GM23338 (cell line): Measurements from ENCODE around the gene RNF213. TPM values are rescaled to one million over a fixed set of nuclear protein-coding genes. Genes with fewer than 3 reads are reported as not detected.

Experiments
- ATAC-seq: fragments of 200-7000 bp; cut with Tn5 transposase; 3 replicates; pipeline ENCODE4 v1.9.1; 2020
- DNase-seq: peaks from one replicate; pipeline ENCODE4 v3.0.0-alpha.2; 2015; ENCODE audit warnings: low spot score
- H2AFZ ChIP-seq: fragments of 200-600 bp; sonication (generic); 2 replicates; pipeline ENCODE4 v1.8.0; 2016; ENCODE audit warnings: antibody characterized with exemption, mild to moderate bottlenecking, moderate library complexity
- H3F3A ChIP-seq: fragments of 200-600 bp; sonication (generic); replicated peaks from 2 replicates; pipeline ENCODE4 v1.8.0; 2017; ENCODE audit warnings: antibody characterized with exemption, mixed run types, low read depth
- H3K27ac ChIP-seq: fragments of 200-600 bp; sonication (generic); 2 replicates; pipeline ENCODE4 v1.6.1; 2016; ENCODE audit warnings: low read depth
- H3K27me3 ChIP-seq: fragments of 200-600 bp; sonication (generic); 2 replicates; pipeline ENCODE4 v1.8.0; 2016; ENCODE audit warnings: mild to moderate bottlenecking, mixed run types, moderate library complexity; ENCODE audit not compliant: insufficient read depth
- H3K36me3 ChIP-seq: fragments of 200-600 bp; sonication (generic); 2 replicates; pipeline ENCODE4 v1.8.0; 2016; ENCODE audit warnings: mild to moderate bottlenecking; ENCODE audit not compliant: insufficient read depth
- H3K4me1 ChIP-seq: fragments of 200-600 bp; sonication (generic); 2 replicates; pipeline ENCODE4 v1.8.0; 2016; ENCODE audit warnings: mild to moderate bottlenecking, moderate library complexity; ENCODE audit not compliant: insufficient read depth
- H3K4me2 ChIP-seq: fragments of 200-600 bp; sonication (generic); 2 replicates; pipeline ENCODE4 v1.7.1; 2017; ENCODE audit warnings: mixed run types
- H3K4me3 ChIP-seq: fragments of 200-600 bp; sonication (generic); 2 replicates; pipeline ENCODE4 v1.6.1; 2016; ENCODE audit warnings: mixed run types
- H3K79me2 ChIP-seq: fragments of 200-600 bp; sonication (generic); replicated peaks from 2 replicates; pipeline ENCODE4 v1.8.0; 2017; ENCODE audit warnings: mild to moderate bottlenecking; ENCODE audit not compliant: insufficient read depth
- H3K9me2 ChIP-seq: fragments of 200-600 bp; sonication (generic); 2 replicates; pipeline ENCODE4 v1.8.0; 2017; ENCODE audit not compliant: insufficient read depth
- H4K20me1 ChIP-seq: fragments of 200-600 bp; sonication (generic); replicated peaks from 2 replicates; pipeline ENCODE4 v1.8.0; 2017; ENCODE audit warnings: mild to moderate bottlenecking; ENCODE audit not compliant: insufficient read depth
- H3K27ac Mint-ChIP-seq: 2 replicates; pipeline ENCODE4 v1.8.0; 2020; ENCODE audit warnings: inconsistent platforms, mild to moderate bottlenecking, moderate library complexity, mixed read lengths
- H3K27me3 Mint-ChIP-seq: 3 replicates; pipeline ENCODE4 v1.8.0; 2022; ENCODE audit warnings: low read depth, mild to moderate bottlenecking, moderate library complexity, mixed read lengths, inconsistent platforms; ENCODE audit not compliant: insufficient read depth, poor library complexity
- H3K36me3 Mint-ChIP-seq: 3 replicates; pipeline ENCODE4 v1.8.0; 2021; ENCODE audit warnings: low read depth, mild to moderate bottlenecking, inconsistent platforms, moderate library complexity, mixed read lengths
- H3K4me1 Mint-ChIP-seq: 3 replicates; pipeline ENCODE4 v1.8.0; 2020; ENCODE audit warnings: mild to moderate bottlenecking, inconsistent platforms, mixed read lengths
- H3K4me3 Mint-ChIP-seq: 3 replicates; pipeline ENCODE4 v1.8.0; 2021; ENCODE audit warnings: moderate library complexity, mild to moderate bottlenecking, inconsistent platforms, mixed read lengths
- H3K9me3 Mint-ChIP-seq: 3 replicates; pipeline ENCODE4 v1.8.0; 2020; ENCODE audit warnings: moderate library complexity, mild to moderate bottlenecking, inconsistent platforms, mixed read lengths
- CREB1 ChIP-seq: fragments of 250-450 bp; sonication (Bioruptor Pico); IDR thresholded peaks from 2 replicates; pipeline ENCODE4 v1.5.0; 2020; ENCODE audit warnings: low read depth, mild to moderate bottlenecking, moderate library complexity
- EZH2 ChIP-seq: fragments of 200-600 bp; sonication (generic); IDR thresholded peaks from one replicate; pipeline ENCODE4 v1.8.0; 2017; ENCODE audit warnings: antibody characterized with exemption, mild to moderate bottlenecking, low read depth; ENCODE audit not compliant: unreplicated experiment
- EZH2phosphoT487 ChIP-seq: fragments of 200-600 bp; sonication (generic); IDR thresholded peaks from one replicate; pipeline ENCODE4 v1.8.1; 2018; ENCODE audit warnings: antibody characterized with exemption; ENCODE audit not compliant: unreplicated experiment
- JUNB ChIP-seq: IDR thresholded peaks from one replicate; pipeline ENCODE4 v1.6.1; 2016; ENCODE audit warnings: antibody characterized with exemption; ENCODE audit not compliant: unreplicated experiment
- NANOG ChIP-seq: IDR thresholded peaks from 2 replicates; pipeline ENCODE4 v1.6.1; 2016; ENCODE audit warnings: antibody characterized with exemption, borderline replicate concordance
- POLR2AphosphoS5 ChIP-seq: IDR thresholded peaks from 2 replicates; pipeline ENCODE4 v1.6.1; 2016; ENCODE audit warnings: antibody characterized with exemption, low read depth
- polyA plus RNA-seq: library from polyadenylated mRNA; unstranded; fragments of >200 nt; fragmentation: Nextera tagmentation; extraction: Ambion mirVana; gene quantifications from 2 replicates; pipeline ENCODE4 v1.2.1, GENCODE V29; 2016
- total RNA-seq: library from RNA; depleted of rRNA; stranded (reverse); fragments of >200 nt; shearing (Covaris generic); gene quantifications from 2 replicates; pipeline ENCODE4 v1.2.3, GENCODE V29; 2014
- TF ChIP-seq, protein P1 (sequence below): IDR thresholded peaks from 2 replicates; pipeline ENCODE4 v1.6.1; 2016; ENCODE audit warnings: antibody characterized with exemption
- TF ChIP-seq, protein P2 (sequence below), 2 experiments: fragments of 200-600 bp in 1 of 2; sonication (generic) in 1 of 2; conservative IDR thresholded peaks; 2 replicates each; pipeline versions ENCODE4 v1.5.1 to v1.6.1; 2016 to 2017; ENCODE audit warnings: antibody characterized with exemption in 2 of 2, low read depth in 2 of 2, mild to moderate bottlenecking in 2 of 2, moderate library complexity in 1 of 2
- TF ChIP-seq, protein P3 (sequence below): IDR thresholded peaks from one replicate; pipeline ENCODE4 v1.6.1; 2018; ENCODE audit warnings: antibody characterized with exemption; ENCODE audit not compliant: unreplicated experiment

Gene RNF213
- total and polyA plus RNA-seq, 2 experiments from 2014 or later: 21.2 to 67.2 TPM

DNA sequence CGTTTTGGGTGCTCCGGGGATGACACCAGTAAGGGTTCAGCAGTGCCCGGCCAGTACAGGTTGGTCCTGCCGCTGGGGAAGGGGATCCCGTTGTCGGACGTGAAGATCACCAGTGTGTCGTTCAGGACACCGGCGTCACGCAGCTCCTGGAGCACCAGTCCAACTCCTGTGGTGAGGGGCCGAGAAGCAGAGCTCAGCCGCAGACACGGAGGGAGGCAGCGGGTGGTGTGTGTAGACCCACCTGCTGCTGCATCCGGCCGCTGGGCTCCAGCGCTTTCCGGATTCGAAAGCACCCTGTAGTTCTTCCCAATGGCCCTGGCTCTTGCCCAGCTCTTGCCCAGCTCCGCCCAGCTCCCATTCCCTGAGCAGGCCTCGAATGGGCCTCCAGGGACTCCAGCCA lies 48.5 kb upstream of the RNF213 start (continued):
- TF ChIP-seq, protein P1, sequence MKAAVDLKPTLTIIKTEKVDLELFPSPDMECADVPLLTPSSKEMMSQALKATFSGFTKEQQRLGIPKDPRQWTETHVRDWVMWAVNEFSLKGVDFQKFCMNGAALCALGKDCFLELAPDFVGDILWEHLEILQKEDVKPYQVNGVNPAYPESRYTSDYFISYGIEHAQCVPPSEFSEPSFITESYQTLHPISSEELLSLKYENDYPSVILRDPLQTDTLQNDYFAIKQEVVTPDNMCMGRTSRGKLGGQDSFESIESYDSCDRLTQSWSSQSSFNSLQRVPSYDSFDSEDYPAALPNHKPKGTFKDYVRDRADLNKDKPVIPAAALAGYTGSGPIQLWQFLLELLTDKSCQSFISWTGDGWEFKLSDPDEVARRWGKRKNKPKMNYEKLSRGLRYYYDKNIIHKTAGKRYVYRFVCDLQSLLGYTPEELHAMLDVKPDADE: no peak
- TF ChIP-seq, protein P2, sequence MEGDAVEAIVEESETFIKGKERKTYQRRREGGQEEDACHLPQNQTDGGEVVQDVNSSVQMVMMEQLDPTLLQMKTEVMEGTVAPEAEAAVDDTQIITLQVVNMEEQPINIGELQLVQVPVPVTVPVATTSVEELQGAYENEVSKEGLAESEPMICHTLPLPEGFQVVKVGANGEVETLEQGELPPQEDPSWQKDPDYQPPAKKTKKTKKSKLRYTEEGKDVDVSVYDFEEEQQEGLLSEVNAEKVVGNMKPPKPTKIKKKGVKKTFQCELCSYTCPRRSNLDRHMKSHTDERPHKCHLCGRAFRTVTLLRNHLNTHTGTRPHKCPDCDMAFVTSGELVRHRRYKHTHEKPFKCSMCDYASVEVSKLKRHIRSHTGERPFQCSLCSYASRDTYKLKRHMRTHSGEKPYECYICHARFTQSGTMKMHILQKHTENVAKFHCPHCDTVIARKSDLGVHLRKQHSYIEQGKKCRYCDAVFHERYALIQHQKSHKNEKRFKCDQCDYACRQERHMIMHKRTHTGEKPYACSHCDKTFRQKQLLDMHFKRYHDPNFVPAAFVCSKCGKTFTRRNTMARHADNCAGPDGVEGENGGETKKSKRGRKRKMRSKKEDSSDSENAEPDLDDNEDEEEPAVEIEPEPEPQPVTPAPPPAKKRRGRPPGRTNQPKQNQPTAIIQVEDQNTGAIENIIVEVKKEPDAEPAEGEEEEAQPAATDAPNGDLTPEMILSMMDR (conservative IDR thresholded peaks at IDR 0.05; ENCODE audit: low read depth in 2 of 2): no peak
- no peak for TF ChIP-seq CREB1 (CRISPR knock-in tag)
- TF ChIP-seq NANOG: no peak
- TF ChIP-seq EZH2phosphoT487: no peak

DNA sequence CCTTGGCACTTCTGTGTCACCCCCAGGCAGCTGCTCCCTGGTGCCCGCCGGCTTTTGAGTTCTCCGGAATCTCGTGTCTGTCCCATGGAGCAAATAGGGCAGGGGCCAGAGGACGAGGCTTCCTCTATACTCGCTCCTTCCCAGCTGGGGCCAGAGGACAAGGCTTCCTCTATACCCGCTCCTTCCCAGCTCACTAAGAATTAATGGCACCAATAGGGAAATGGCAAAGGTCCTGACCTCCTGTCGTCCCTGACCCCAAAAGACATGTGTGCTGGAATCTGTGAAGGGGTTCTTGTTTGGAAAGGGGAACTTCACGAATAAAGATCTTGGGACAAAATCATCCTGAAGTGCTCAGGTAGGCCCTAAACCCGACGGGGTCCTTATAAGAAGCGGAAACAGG lies 48.1 kb upstream of the RNF213 start:
- peaks cover 9% of the 10 kb centered on the region for H3K27me3 Mint-ChIP-seq

DNA sequence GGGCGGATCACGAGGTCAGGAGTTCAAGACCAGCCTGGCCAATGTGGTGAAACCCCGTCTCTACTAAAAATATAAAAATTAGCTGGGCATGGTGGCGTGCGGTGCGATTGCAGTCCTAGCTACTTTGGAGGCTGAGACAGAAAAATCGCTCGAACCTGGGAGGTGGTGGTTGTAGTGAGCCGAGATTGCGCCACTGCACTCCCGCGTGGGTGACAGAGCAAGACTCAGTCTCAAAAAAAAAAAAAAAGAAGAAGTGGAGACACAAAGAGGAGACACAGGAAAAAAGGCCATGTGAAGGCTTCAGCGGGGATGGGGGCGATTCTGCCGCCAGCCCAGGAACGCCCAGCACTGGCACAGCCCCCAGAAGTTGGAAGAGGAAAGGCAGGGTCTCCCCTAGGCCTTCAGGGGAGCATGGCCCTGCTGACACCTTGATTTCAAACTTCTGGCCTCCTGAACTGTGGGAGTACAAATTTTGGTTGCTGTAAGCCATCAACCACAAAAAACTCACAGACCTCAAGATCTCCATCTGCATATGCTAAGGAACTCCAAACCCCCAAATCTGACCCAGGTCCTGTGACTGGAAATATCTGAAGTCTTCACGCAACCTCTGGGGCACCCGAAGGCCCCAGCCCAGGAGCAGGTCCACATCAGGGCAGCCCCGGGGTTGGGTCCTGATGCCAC lies 47.5 kb upstream of the RNF213 start:
- Histone ChIP-seq H3F3A (no peaks in the 10 kb centered on the region), H2AFZ (no peak overlapping the region), H3K36me3 (no peaks in the 10 kb centered on the region; the same call in 1 of the 2 replicates), H3K4me2 (no peak overlapping the region), H3K27ac (no peak overlapping the region), H4K20me1 (no peaks in the 10 kb centered on the region), H3K9me2 (no peaks in the 10 kb centered on the region), H3K4me3 (no peak overlapping the region), H3K27me3 (no peaks in the 10 kb centered on the region), H3K4me1 (no peaks in the 10 kb centered on the region), H3K79me2 (no peaks in the 10 kb centered on the region)
- Mint-ChIP-seq H3K27ac (no peak overlapping the region; the same call in 1 of the 2 replicates), H3K4me1 (no peaks in the 10 kb centered on the region), H3K4me3 (no peak overlapping the region; the same call in 2 of the 3 replicates), H3K36me3 (peaks cover 26% of the 10 kb centered on the region), H3K9me3 (no peaks in the 10 kb centered on the region), H3K27me3 (peaks cover 9% of the 10 kb centered on the region)
- no peak for ATAC-seq
- no peak for DNase-seq
- TF ChIP-seq POLR2AphosphoS5 (no peak), EZH2 (no peak), JUNB (no peak), EZH2phosphoT487 (no peak)
- TF ChIP-seq, protein P3, sequence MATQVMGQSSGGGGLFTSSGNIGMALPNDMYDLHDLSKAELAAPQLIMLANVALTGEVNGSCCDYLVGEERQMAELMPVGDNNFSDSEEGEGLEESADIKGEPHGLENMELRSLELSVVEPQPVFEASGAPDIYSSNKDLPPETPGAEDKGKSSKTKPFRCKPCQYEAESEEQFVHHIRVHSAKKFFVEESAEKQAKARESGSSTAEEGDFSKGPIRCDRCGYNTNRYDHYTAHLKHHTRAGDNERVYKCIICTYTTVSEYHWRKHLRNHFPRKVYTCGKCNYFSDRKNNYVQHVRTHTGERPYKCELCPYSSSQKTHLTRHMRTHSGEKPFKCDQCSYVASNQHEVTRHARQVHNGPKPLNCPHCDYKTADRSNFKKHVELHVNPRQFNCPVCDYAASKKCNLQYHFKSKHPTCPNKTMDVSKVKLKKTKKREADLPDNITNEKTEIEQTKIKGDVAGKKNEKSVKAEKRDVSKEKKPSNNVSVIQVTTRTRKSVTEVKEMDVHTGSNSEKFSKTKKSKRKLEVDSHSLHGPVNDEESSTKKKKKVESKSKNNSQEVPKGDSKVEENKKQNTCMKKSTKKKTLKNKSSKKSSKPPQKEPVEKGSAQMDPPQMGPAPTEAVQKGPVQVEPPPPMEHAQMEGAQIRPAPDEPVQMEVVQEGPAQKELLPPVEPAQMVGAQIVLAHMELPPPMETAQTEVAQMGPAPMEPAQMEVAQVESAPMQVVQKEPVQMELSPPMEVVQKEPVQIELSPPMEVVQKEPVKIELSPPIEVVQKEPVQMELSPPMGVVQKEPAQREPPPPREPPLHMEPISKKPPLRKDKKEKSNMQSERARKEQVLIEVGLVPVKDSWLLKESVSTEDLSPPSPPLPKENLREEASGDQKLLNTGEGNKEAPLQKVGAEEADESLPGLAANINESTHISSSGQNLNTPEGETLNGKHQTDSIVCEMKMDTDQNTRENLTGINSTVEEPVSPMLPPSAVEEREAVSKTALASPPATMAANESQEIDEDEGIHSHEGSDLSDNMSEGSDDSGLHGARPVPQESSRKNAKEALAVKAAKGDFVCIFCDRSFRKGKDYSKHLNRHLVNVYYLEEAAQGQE: no peak
- TF ChIP-seq, protein P2 (conservative IDR thresholded peaks at IDR 0.05; ENCODE audit: low read depth in 2 of 2): no peak

More for the DNA sequence above, 48.1 kb upstream of the RNF213 start:
- H3F3A ChIP-seq: no peaks in the 10 kb centered on the region
- H3K79me2 ChIP-seq: no peaks in the 10 kb centered on the region
- ATAC-seq (no peak), DNase-seq (no peak)
- no peak overlapping the region for H3K4me3 ChIP-seq
- no peaks in the 10 kb centered on the region; the same call in 1 of the 2 replicates for H3K36me3 ChIP-seq
- H3K27ac ChIP-seq: no peak overlapping the region
- no peak overlapping the region for H3K4me2 ChIP-seq
- no peaks in the 10 kb centered on the region for H3K9me2 ChIP-seq
- no peak for TF ChIP-seq POLR2AphosphoS5
- no peak for TF ChIP-seq EZH2
- TF ChIP-seq NANOG: no peak
- TF ChIP-seq, protein P1: no peak
- Mint-ChIP-seq H3K4me1 (no peaks in the 10 kb centered on the region), H3K4me3 (no peak overlapping the region; the same call in 2 of the 3 replicates), H3K27ac (no peak overlapping the region), H3K36me3 (peaks cover 24% of the 10 kb centered on the region), H3K9me3 (no peaks in the 10 kb centered on the region)
- no peaks in the 10 kb centered on the region for H3K4me1 ChIP-seq
- no peak overlapping the region for H2AFZ ChIP-seq
- H3K27me3 ChIP-seq: no peaks in the 10 kb centered on the region
- no peaks in the 10 kb centered on the region for H4K20me1 ChIP-seq
